GM12878 (cell line): ENCODE measurements around the gene GATA3. TPM values are rescaled to one million over a fixed set of nuclear protein-coding genes. Genes with fewer than 3 reads are reported as not detected.

ENCODE experiments used
- ATAC-seq: fragments of 200-7000 bp; cut with Tn5 transposase; 3 replicates; pipeline ENCODE4 v1.9.1; 2020; ENCODE audit warnings: mild to moderate bottlenecking, moderate library complexity
- BruUV-seq: library from RNA; stranded (reverse); fragments of 400-500 nt; replicated peaks from 2 replicates; lab custom pipeline; 2021; lab: Mats Ljungman, UMichigan
- CTCF ChIA-PET: fragments of 300-600 bp; sonication (Branson Sonifier 250); formaldehyde crosslinking; extraction: SDS; loops from one replicate; lab custom pipeline; 2021; ENCODE audit warnings: inconsistent platforms; lab: Yijun Ruan, JAX
- POLR2A ChIA-PET: fragments of 350-600 bp; formaldehyde crosslinking; extraction: SDS; loops from one replicate; lab custom pipeline; 2021; ENCODE audit warnings: inconsistent platforms; lab: Charles Lee
- RAD21 ChIA-PET: fragments of 300-600 bp; sonication (Branson Sonifier 250); formaldehyde crosslinking; loops from one replicate; lab custom pipeline; 2023; ENCODE audit warnings: antibody characterized with exemption; ENCODE audit not compliant: unreplicated experiment; lab: Charles Lee
- SMC1A ChIA-PET: fragments of 300-600 bp; sonication (Branson Sonifier 250); formaldehyde crosslinking; loops from one replicate; lab custom pipeline; 2023; ENCODE audit not compliant: unreplicated experiment, uncharacterized antibody; lab: Charles Lee
- DNase-seq: peaks from one replicate; pipeline ENCODE4 v3.0.0-alpha.2; 2011; ENCODE audit warnings: low read depth, low spot score
- FAIRE-seq: peaks from 3 replicates; lab custom pipeline; 2011; peaks lifted over from hg19 to GRCh38; lab: Jason Lieb, UNC
- H2AFZ ChIP-seq: 2 replicates; pipeline ENCODE4 v1.6.0; 2011; ENCODE audit warnings: low read depth, low read length, control low read depth; ENCODE audit not compliant: control insufficient read depth
- H3K27ac ChIP-seq: 2 replicates; pipeline ENCODE4 v1.5.1; 2011; ENCODE audit warnings: control low read depth; ENCODE audit not compliant: control insufficient read depth, insufficient read depth
- H3K27me3 ChIP-seq, 2 experiments: replicated peaks in 1 of 2; 2 replicates each; pipeline versions ENCODE4 v1.6.0 to v1.6.1; 2011; ENCODE audit warnings: low read length in 1 of 2; ENCODE audit not compliant: control insufficient read depth in 2 of 2, insufficient read depth in 2 of 2
- H3K36me3 ChIP-seq, 2 experiments: 2 replicates each; pipeline ENCODE4 v1.5.1; 2011; ENCODE audit warnings: low read length in 1 of 2; ENCODE audit not compliant: control insufficient read depth in 2 of 2, insufficient read depth in 2 of 2
- H3K4me1 ChIP-seq: 2 replicates; pipeline ENCODE4 v1.6.1; 2011; ENCODE audit warnings: mild to moderate bottlenecking, low read length, moderate library complexity, mixed read lengths; ENCODE audit not compliant: control insufficient read depth, insufficient read depth
- H3K4me2 ChIP-seq: 2 replicates; pipeline ENCODE4 v1.6.0; 2011; ENCODE audit warnings: control low read depth; ENCODE audit not compliant: control insufficient read depth, insufficient read depth
- H3K4me3 ChIP-seq: fragments of 200-600 bp; sonication (generic); 2 replicates; pipeline ENCODE4 v1.5.1; 2016
- H3K79me2 ChIP-seq: 2 replicates; pipeline ENCODE4 v1.6.0; 2011; ENCODE audit warnings: low read length; ENCODE audit not compliant: control insufficient read depth, insufficient read depth
- H3K9ac ChIP-seq: 2 replicates; pipeline ENCODE4 v1.8.0; 2011; ENCODE audit warnings: low read length, control low read depth, mixed read lengths; ENCODE audit not compliant: control insufficient read depth, insufficient read depth
- H3K9me3 ChIP-seq: replicated peaks from 3 replicates; pipeline ENCODE4 v1.5.1; 2011; ENCODE audit warnings: mild to moderate bottlenecking, low read length; ENCODE audit not compliant: control insufficient read depth, insufficient read depth
- H4K20me1 ChIP-seq: 2 replicates; pipeline ENCODE4 v1.6.0; 2011; ENCODE audit not compliant: control insufficient read depth, insufficient read depth
- EGR1 ChIP-seq, 2 experiments: IDR thresholded peaks; 1 replicate in 1 of 2; 2 replicates in 1 of 2; pipeline ENCODE4 v1.6.1; 2011 to 2012; ENCODE audit warnings: low read depth in 2 of 2, low read length in 2 of 2, borderline replicate concordance in 1 of 2, mild to moderate bottlenecking in 1 of 2, moderate library complexity in 1 of 2
- IKZF2 ChIP-seq, 2 experiments: fragments of 450-650 bp; IDR thresholded peaks; 2 replicates each; pipeline ENCODE4 v1.6.1; 2017; ENCODE audit warnings: mild to moderate bottlenecking in 2 of 2, moderate library complexity in 2 of 2
- KLF5 ChIP-seq: fragments of 450-650 bp; IDR thresholded peaks from 2 replicates; pipeline ENCODE4 v1.6.1; 2014; ENCODE audit warnings: mild to moderate bottlenecking; ENCODE audit not compliant: partially characterized antibody
- NFXL1 ChIP-seq: fragments of 450-650 bp; IDR thresholded peaks from 2 replicates; pipeline ENCODE4 v1.6.1; 2017; ENCODE audit warnings: antibody characterized with exemption, mild to moderate bottlenecking, borderline replicate concordance
- NR2C1 ChIP-seq: fragments of 450-650 bp; IDR thresholded peaks from 2 replicates; pipeline ENCODE4 v1.6.1; 2017; ENCODE audit warnings: antibody characterized with exemption, mild to moderate bottlenecking, moderate library complexity
- POLR2AphosphoS2 ChIP-seq: IDR thresholded peaks from 2 replicates; pipeline ENCODE4 v1.6.1; 2011; ENCODE audit warnings: low read depth, mild to moderate bottlenecking, low read length, improper control_type of control experiment, moderate library complexity
- SIN3A ChIP-seq: IDR thresholded peaks from 2 replicates; pipeline ENCODE4 v1.6.1; 2012; ENCODE audit warnings: low read depth, low read length, improper control_type of control experiment
- SMAD5 ChIP-seq: IDR thresholded peaks from 2 replicates; pipeline ENCODE4 v1.6.1; 2016; ENCODE audit warnings: antibody characterized with exemption, low read depth
- TCF3 ChIP-seq: IDR thresholded peaks from 2 replicates; pipeline ENCODE4 v1.6.1; 2012; ENCODE audit warnings: low read depth, mild to moderate bottlenecking, low read length, borderline replicate concordance; ENCODE audit not compliant: insufficient read depth
- WGBS: methylation state at CpG from one replicate; pipeline ENCODE4 v1.1.6; 2016; ENCODE audit warnings: low lambda C conversion rate; ENCODE audit not compliant: insufficient replicate concordance, insufficient coverage; ENCODE audit errors: missing lambda C conversion rate; 5-methylcytosine and 5-hydroxymethylcytosine counted together
- in situ Hi-C: fragments of 300-500 bp; cut with MboI; formaldehyde crosslinking; loops from 9 replicates; pipeline ENCODE4 v1.14.3; 2018; ENCODE audit warnings: mixed read lengths
- intact Hi-C: fragments of 100-400 bp; cut with micrococcal nuclease; formaldehyde crosslinking; loops from one replicate; pipeline ENCODE4 v1.14.2; 2022; ENCODE audit not compliant: unreplicated experiment
- polyA plus RNA-seq, 11 experiments: library from polyadenylated mRNA; depleted of rRNA in 4 of 11; unstranded in 6 of 11; stranded (reverse) in 5 of 11; fragments of >200 nt; fragmentation: Nextera tagmentation in 4 of 11; fragmentation: Illumina TruSeq in 1 of 11; extraction: Ambion mirVana in 4 of 11; extraction: Trizol in 1 of 11; gene quantifications; 1 replicate in 1 of 11; 2 replicates in 10 of 11; pipeline versions ENCODE4 v1.2.1 to v1.2.3, GENCODE V29; 2011 to 2016; ENCODE audit warnings: inconsistent platforms in 2 of 11, missing spikeins in 2 of 11, low read depth in 1 of 11
- total RNA-seq, 4 experiments: library from RNA; depleted of rRNA in 3 of 4; stranded (reverse); fragments of >200 nt in 3 of 4; fragmentation: Illumina TruSeq in 1 of 4; extraction: Trizol in 1 of 4; gene quantifications; 2 replicates each; pipeline versions ENCODE4 v1.2.1 to v1.2.3, GENCODE V29; 2013 to 2021
- TF ChIP-seq, protein P1 (sequence below): IDR thresholded peaks from 2 replicates; pipeline ENCODE4 v1.6.1; 2012; ENCODE audit warnings: low read depth, low read length, improper control_type of control experiment
- TF ChIP-seq, protein P2 (sequence below): fragments of 450-650 bp; IDR thresholded peaks from 2 replicates; pipeline ENCODE4 v1.6.1; 2018; ENCODE audit warnings: borderline replicate concordance, mild to moderate bottlenecking; ENCODE audit not compliant: partially characterized antibody
- TF ChIP-seq, protein P3 (sequence below): IDR thresholded peaks from 2 replicates; pipeline ENCODE4 v1.6.1; 2011; ENCODE audit warnings: low read depth, mild to moderate bottlenecking, low read length, moderate library complexity, borderline replicate concordance; ENCODE audit errors: extremely low read depth
- TF ChIP-seq, protein P4 (sequence below): IDR thresholded peaks from 2 replicates; pipeline ENCODE4 v1.6.1; 2011; ENCODE audit warnings: borderline replicate concordance, low read depth, mild to moderate bottlenecking, moderate library complexity, mixed read lengths, low read length; ENCODE audit not compliant: insufficient read depth; ENCODE audit errors: extremely low read length

Gene GATA3
- total and polyA plus RNA-seq, 10 of the 15 experiments (the other 5 are each of a cell fraction or from before 2014, with no cell fraction given), result 0.08 to 0.80 (median 0.29) TPM

DNA sequence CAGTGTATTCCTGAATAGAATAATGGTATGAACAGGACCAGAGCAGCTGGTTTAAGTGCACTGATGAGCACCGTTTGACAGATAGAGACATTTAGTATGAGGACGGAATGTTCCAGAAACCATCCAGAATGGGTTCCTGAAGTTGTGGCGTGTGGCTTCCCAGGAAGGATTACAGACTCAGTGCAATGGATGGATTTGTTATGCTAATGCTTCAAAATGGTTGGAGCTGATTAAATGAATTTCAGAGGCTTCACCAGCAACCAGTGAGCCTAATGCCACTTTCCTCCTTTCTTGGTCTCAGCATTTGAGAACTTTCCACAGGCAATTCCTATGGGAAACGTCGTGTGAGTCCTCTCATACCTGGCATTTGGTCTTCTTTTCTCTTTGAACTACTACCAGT lies 9.9 kb downstream of the GATA3 start:
- no peak for ATAC-seq
- ChIA-PET CTCF (interaction anchor here (0.6 to 0.9 kb wide), 2 partner anchors 12 to 1043 kb away, joined by 3 read pairs; no protein-coding TSS in a partner anchor), POLR2A (interaction anchor here (0.6 to 1.1 kb wide), 3 partner anchors 15 to 1110 kb away, joined by 3 to 4 read pairs (median 3); no protein-coding TSS in a partner anchor), SMC1A (interaction anchor here (1.0 kb wide), 1 partner anchor 132 kb away, joined by 3 read pairs; no protein-coding TSS in a partner anchor), RAD21 (interaction anchor here (0.7 kb wide), 1 partner anchor 572 kb away, joined by 3 read pairs; no protein-coding TSS in a partner anchor)
- intact Hi-C loops, result no loop called here
- H3K27ac ChIP-seq, result no peak overlapping the region
- H3K79me2 ChIP-seq, result no peaks in the 10 kb centered on the region
- WGBS, result 55% methylated on average over 5 of the region's 5 CpGs
- peaks cover 28% of the 10 kb centered on the region for H3K4me1 ChIP-seq
- no TSS peak for BruUV-seq
- in situ Hi-C loops, result no loop called here
- FAIRE-seq, result no peak
- no peak overlapping the region for H3K9ac ChIP-seq
- no peak for DNase-seq
- H2AFZ ChIP-seq, result no peak overlapping the region
- no peaks in the 10 kb centered on the region for H4K20me1 ChIP-seq
- TF ChIP-seq KLF5 (no peak), POLR2AphosphoS2 (no peak), SMAD5 (no peak), SIN3A (no peak), EGR1 (IDR thresholded peaks at IDR 0.05; ENCODE audit: borderline replicate concordance in 1 of 2, low read depth in 2 of 2, low read length in 2 of 2) (no peak), NFXL1 (no peak), TCF3 (no peak), IKZF2 (IDR thresholded peaks at IDR 0.05) (no peak), NR2C1 (no peak)
- TF ChIP-seq, protein P1, sequence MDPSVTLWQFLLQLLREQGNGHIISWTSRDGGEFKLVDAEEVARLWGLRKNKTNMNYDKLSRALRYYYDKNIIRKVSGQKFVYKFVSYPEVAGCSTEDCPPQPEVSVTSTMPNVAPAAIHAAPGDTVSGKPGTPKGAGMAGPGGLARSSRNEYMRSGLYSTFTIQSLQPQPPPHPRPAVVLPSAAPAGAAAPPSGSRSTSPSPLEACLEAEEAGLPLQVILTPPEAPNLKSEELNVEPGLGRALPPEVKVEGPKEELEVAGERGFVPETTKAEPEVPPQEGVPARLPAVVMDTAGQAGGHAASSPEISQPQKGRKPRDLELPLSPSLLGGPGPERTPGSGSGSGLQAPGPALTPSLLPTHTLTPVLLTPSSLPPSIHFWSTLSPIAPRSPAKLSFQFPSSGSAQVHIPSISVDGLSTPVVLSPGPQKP, result no peak
- TF ChIP-seq, protein P2, sequence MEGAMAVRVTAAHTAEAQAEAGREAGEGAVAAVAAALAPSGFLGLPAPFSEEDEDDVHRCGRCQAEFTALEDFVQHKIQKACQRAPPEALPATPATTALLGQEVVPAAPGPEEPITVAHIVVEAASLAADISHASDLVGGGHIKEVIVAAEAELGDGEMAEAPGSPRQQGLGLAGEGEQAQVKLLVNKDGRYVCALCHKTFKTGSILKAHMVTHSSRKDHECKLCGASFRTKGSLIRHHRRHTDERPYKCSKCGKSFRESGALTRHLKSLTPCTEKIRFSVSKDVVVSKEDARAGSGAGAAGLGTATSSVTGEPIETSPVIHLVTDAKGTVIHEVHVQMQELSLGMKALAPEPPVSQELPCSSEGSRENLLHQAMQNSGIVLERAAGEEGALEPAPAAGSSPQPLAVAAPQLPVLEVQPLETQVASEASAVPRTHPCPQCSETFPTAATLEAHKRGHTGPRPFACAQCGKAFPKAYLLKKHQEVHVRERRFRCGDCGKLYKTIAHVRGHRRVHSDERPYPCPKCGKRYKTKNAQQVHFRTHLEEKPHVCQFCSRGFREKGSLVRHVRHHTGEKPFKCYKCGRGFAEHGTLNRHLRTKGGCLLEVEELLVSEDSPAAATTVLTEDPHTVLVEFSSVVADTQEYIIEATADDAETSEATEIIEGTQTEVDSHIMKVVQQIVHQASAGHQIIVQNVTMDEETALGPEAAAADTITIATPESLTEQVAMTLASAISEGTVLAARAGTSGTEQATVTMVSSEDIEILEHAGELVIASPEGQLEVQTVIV, result no peak
- TF ChIP-seq, protein P3, sequence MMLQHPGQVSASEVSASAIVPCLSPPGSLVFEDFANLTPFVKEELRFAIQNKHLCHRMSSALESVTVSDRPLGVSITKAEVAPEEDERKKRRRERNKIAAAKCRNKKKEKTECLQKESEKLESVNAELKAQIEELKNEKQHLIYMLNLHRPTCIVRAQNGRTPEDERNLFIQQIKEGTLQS, result no peak
- TF ChIP-seq, protein P4, sequence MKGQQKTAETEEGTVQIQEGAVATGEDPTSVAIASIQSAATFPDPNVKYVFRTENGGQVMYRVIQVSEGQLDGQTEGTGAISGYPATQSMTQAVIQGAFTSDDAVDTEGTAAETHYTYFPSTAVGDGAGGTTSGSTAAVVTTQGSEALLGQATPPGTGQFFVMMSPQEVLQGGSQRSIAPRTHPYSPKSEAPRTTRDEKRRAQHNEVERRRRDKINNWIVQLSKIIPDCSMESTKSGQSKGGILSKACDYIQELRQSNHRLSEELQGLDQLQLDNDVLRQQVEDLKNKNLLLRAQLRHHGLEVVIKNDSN, result no peak
- no peak overlapping the region for H3K4me2 ChIP-seq
- H3K36me3 ChIP-seq, result no peaks in the 10 kb centered on the region; a peak in 1 of 4 replicates
- no peak overlapping the region for H3K4me3 ChIP-seq
- H3K9me3 ChIP-seq, result no peaks in the 10 kb centered on the region
- H3K27me3 ChIP-seq, result no peaks in the 10 kb centered on the region
